ENCODE results near the gene SLIT3.
A peak's percentile ranks its signal among the peaks of the same experiment; 100 is the strongest.

The SLIT3 gene

DNA sequence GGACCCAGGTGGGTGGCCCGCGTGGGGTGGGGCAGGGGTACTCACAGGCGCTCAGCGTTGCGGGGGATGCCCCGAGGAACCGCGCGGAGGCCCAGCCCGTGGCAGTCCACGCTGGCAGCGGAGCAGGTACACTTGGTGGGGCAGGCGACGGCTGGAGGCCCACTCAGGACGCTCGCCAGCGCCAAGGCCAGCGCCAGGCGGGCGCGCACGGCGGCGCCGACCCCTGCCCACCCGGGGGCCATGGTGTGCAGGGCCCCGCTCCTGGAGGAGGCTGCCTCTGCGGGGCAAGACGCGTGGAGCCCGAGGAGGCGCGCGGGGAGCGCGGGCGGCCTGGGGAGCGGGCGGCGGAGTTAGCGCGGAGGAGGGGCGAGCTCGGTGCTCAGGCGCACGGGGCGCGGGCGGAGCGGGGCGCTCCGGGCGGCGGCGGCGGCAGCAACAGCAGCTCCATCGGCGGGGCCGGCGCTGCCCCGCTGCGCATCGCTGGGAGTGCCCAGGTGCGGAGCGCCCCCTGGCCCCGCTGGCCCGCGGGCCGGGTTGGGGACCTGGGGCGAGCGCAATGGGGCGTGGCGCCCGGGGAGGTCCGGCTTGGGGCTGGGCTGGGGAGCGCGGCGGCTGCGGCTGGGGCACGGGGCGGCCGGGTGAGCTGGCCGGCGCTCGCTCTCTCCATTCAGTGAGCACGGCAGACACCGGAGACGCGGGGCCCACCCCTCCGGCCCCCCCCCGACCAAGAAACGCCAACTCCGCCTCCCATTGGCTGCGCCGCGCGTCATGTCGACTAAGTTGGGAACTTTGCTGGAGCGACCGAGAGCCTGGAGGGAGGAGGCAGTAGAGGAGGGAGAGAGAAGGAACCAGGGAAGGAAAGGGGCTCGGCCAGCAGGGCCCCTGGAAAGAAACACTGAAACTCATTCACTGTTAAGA is at the start of gene SLIT3:
Gene SLIT3, minus strand, starts transcription at position 672 of the 918 bp plus-strand sequence. Its CDS starts 430 bp downstream, at position 242.
- DNase-seq = no peak

DNA sequence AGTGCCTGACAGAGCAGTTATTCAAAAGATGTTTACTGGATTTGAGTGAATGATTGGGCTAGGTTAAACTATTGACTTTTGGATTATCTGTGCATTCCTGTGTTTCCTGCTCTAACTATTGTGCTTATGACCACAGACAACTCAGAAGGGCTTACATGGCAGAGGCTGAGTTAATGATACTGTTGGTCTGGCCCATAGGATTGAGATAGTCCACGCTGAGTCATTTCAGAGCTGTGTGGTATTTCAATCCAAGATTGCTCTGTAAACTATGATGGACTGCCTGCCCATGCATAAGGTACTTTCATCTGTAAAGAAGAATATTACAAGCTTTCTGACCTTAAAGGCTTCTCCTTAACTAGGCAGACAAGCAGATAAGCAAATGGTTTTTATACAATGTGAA is 49.1 kb upstream of the SLIT3 start:
- no peak for DNase-seq

DNA sequence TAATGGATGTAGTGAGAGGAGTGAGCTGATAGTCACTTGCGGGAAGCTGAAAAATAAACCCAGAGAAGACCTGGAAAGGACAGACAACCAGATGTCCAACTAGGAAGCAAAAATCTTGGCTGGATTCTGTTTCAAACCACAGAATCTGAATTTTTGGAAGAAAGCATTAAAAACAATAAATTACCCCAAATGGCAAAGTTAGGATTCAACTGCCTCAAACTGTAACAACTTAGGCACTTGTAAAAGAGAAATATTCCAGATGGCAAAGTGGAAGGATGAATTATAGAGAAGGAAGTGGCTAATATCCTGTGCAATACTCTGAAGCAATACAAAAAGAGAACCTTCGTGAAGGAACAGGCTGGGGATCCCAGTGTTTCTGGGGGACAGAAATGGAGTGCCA is 46.8 kb upstream of the SLIT3 start:
- no peak for DNase-seq

DNA sequence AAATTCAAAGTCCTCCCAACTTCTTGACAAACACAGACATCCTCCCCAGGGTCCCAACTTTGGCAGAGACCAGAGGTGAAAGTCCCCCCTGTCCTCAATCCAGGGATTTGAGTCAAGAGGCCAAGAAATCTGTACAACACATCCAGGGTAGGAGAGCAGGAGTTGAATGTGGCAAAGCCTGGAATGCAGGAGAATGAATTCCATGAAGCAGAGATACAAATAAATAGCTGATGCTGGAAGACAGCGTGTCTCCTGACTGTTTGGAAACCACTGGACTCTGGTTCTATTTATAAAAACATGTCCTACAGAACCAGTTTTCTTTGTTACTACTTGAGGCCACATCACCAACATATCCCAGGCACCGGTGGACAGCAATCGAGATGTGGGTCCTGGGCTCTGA is 43.7 kb upstream of the SLIT3 start:
- no peak for DNase-seq

DNA sequence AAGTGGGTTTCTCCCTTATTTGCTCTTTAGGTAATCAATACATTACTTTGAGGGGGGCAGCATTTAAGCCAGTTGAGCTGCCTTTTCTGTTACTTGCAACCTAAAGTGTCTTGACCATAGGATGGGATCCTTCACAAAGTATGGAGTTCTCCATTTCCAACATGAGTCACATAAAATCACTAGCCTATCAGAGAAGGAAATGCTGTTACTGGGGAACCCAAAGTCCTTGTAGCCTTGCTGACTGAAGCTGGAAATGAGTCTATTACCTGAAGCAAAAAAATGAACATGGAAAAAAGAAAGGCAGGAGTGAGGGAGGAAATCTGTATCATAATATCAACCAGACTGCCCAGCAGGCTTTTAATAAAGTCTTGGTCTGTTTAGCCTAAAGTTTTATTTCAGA is 42.8 kb upstream of the SLIT3 start:
- no peak for DNase-seq

DNA sequence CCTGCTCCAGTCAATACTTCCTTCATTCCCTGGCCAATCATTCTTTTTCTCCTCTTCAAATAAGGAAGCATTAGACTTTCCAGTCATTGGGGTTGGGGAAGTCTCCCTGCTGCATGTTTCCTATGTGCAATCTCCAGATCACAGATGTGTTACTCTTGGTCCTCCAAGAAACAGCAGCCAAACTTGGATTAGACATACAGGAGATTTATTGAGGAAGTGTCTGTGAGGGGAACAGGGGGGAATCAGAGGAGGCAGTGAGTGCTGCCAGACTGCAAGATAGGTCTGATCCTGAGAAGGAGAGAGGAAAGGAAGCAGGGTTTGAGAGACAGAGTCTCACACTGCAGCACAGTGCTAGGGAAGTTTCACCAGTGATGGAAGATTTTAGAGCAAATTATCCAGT is 40.6 kb upstream of the SLIT3 start:
- no peak for DNase-seq

DNA sequence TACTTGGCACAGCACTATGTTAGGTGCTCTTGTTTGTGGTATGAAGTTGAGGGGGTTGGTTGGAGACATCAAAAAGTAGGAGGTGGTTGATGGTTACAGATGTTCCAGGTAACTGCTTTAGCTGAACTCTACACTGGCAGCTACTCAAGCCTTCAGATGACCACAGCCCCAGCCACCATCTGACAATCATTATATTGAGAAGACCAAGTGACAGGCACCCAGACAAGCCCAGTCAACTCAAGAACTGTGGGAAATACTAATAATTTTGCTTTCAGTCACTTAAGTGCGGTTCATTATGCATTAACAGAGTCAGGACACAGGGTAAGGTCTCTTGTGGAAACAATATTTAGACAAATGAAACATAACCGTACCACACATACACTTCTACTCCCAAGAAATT is 38.9 kb upstream of the SLIT3 start:
- DNase-seq = no peak

DNA sequence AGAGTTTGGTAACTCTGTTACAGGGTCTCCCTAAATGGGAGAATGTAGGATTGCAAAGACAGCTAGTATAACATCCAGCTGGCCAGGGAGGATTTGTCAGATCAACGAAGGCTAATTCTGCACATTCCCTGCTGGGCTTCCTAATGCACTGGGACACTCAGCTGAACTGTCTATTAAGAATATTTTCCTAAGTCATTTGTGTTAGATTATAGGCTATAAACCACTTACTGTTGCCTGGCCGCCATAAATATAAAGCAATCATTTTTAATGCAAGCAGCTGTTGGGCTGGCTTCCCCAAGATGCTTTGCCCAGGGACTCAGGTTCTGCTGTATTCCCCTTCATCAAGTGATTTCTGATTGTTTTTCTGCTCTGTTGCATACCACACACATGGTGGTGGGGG is 35.3 kb upstream of the SLIT3 start:
- DNase-seq = no peak

DNA sequence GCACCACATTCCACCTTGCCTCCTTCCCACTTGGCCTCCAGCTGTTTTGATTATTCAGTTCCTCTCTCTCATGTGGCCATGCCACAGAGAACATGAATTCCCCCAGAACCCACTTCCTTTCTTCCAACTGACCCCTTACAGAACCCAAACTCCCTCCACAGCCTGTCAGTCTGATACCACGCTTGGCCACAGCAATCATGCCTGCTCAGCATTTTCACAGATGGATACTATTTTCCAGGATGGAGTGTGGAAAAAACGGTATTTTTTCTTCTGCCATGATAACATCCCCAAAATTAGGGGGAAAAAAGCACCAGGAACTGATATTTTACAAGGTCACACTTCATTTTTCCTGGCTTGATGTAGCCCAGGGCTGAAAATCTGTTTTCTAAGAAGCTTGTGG is 34.9 kb upstream of the SLIT3 start:
- DNase-seq = no peak

DNA sequence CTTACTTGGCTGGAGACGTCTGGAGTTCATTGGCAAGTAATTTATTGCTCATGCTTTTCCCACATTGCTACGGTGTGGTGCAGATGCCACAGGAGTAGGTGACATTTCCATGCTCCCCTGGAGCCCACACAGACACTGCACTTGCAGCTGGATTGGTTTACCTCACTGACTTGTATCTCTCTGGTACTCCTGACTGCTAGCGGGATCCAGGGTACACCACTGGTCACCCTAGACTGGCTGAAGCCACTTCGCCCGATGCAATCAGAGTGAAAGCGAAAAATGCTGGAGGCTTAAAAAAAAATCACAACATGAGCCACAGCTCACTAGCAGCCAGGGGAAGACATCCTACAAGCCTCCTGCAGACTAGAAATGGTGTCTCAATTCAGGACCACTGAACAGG is 32.6 kb upstream of the SLIT3 start:
- DNase-seq = no peak

DNA sequence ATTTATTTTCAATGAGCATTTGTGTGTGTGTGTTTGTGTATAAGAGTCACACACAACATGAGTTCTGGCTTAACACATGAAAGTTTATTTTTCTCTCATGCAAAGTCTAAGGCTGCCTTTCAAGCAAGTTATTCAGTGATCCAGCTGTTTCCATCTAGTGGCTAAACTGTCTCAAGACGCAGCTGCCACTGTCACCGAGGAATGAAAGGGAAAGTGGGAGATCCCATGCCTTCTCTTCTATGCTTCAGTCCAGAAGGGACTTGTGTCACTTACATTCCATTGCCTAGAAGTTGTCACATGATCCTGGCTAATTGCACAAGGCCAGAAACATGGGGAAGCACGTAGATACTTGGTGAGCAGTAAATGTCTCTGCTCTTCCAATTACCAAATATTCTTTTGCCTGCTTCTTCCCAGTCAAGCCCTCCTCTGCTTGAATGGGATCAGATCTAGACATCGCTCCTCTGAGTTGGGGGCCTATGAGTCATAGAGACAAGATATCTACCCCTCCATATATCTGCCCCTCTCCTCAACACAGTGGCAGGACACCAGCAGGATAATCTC is 30.4 kb upstream of the SLIT3 start:
- DNase-seq = no peak

DNA sequence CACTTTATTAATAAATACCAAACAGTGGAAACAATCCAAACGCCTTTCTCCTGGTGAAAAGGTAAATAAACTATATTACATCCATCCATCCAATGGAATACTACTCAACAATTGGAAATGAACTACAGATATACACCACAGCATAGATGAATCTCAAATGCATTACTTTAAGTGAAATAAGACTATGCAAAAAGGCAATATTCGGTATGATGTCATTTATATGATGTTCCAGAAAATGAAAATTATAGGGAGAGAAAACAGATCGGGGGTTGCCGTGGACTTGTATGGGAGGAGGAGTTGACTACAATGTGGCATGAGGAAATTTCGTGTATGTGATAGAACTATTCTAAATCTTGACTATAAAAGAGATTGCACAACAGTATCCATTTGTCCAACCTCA is 27.5 kb upstream of the SLIT3 start:
- no peak for DNase-seq

DNA sequence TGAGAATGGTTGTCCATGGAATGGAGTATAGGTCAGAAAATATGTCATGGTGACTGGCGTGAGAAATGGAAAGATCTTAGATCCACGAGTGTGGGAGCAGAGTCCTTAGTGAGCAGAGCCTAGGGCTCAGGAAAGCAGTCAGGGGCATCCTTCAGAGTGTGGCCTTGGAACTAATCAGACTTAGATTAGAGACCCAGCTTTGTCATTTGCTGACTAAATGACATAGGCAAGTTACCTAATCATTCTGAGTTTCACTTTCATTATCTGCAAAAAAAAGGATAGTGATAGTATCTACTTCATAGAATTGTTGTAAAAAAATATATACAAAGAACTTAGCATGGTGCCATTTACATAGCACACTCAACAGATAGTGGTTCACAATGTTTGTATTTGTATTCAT is 24.3 kb upstream of the SLIT3 start:
- no peak for DNase-seq

DNA sequence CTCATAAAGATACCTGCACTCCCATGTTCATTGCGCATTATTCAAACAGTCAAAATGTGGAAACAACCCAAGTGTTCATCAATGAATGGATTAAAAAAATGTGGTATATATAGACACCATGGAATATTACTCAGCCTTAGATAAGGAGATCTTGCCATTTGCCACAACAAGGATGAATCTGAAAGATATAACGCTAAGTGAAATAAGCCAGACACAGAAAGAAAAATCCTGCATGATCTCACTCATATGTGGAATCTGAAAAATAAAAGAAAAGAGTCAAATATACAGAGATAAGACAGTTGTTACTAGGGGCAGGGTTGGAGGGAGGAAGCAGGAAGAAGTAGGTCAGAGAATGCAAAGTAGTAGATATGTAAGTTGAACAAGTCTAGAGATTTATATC is 17.6 kb upstream of the SLIT3 start:
- no peak for DNase-seq

DNA sequence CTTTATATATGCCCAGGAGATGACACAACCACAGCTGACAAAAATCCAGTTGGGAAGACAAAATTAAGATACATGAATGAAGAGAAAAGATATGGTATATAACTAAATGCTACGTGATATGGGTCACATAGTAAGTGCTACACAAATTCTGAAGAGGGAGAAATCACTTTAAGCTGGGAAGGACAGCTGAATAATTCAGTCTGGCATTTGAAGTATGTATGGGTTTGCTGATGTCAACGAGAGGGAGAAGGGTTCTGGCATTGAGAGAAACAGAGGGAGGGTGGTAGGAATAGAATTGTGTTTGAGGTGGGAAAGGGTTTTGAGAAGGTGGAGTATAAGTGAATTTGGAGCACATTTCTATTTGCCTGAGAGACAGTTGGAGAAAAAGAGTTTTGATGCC is 6.7 kb upstream of the SLIT3 start:
- DNase-seq = no peak

DNA sequence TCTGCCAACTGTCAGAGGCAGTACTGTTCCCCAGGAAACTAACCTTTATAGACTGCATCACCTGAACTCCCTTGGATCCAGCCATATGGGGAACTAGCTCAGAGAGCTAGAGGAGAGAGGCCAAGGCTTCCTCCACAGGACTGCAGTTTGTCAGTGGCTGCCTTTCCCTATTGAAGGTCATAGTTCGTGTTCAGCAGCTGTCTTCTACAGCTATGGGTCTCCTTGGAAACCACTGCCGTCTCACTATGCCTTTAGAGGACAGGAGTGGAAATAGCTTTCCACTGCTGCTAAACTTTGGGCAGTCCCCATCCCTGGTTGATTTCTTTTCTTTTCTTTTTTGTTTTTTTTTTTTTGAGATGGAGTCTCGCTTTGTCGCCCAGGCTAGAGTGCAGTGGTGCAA is 4.4 kb upstream of the SLIT3 start:
- no peak for DNase-seq

DNA sequence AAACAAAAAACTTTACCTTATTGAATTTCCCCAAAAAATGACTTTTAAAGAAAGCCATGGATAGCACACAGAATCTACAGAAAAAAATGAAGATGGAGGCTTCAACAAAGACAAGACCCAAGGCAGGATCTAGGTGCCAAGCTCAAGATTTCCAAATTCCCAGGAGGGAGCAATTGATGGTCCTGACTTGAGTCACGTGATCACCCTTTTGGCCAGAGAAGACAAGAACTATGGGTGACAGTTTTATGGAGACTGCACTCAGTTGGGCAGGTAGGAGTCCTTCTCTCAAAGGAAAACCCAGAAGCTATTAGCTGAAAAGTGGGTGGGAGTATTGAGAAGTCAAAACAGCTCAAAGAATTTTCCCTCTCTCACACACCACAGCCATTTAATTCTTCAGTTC is 3.2 kb upstream of the SLIT3 start:
- DNase-seq = no peak

DNA sequence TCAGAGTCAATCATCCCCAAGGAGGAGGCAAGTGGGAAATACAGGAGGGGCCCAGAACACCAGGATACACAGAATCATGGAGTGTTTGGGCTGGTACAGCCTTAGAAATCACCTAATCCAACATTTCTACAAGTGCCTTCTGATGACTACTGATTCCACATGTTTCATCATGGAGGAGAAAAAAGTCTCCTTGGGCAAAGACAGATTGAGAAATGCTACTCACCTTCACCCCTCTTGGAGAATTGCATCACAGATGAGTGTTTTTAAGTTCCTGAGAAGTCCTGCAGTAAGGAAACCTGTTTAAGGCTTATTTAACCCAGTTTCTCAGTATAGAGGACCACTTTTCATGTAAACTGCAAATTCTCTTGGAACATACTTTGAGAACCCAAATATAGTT is 2.2 kb upstream of the SLIT3 start:
- no peak for DNase-seq

DNA sequence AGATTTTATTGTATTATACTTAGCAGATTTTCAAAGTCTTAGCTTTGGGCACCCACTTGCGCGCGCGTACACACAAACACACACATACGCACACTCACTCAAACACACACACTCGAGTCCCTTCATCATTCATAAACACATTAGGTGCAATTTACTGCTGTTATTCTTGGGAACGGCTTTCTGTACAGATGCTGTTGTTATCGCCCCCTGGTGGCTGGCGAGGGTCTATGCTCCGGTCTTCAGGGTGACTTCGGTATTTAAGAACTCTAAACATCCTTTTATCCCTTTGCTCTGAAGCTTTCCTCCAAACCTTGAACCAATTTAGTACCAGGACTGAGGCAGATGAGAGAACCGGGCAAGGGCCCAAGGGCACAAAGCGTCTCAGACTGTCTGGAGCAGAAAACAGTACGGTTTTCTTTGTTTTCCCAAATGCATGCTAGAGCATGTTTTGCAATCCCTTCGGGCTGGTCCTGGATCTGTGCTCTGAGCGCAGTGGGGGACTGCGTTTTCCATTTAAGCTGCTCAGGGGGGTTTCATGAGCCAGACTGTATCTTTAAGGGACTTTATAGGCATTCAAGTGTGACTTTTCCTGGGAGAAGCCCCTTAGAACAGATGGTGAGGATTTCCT is 1.7 kb upstream of the SLIT3 start:
- peak; percentile 72 for DNase-seq

DNA sequence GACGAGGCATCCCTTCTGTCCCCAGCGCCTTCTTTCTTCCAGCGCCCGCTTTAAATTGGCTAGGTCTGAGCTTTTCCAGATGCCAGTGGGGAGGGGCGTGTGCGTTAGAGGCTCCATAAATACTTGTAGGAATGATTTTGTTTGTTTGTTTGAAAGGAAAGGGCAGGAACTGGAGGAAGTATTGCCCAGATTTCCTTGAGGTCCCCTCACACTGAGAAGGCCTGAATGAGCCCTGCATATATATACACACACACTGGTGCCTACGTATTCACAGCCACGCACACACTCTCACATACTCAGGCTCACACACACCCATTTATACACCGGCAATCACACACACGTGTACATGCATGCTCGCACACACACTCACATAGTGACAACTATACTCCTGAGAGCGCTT is 1.0 kb upstream of the SLIT3 start:
- no peak for DNase-seq

DNA sequence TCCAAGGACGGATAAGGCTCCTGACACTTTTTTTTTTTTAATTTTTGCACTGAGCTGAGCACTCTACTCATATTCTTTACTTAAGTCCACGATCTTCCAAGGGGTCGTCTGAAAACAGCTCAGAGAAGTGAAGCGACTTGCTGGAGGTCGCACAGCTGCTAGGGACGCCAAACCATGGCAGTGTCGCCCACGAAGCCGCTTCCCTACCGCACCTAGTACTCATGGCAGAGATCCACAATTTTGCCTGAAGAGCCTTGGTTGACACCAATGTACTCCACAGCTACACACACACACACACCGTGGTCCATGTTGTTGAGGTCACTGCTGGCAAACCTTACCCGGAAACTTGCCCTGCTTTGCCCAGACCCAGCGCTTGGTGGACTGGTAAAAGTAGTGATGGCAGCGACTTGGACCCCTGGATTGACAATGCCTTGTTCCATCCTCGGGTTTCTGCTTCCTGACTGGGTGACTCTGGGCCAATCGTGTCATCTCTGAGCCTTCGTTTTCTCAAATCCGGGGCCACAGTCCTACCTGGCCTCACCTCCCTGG is 521 bp upstream of the SLIT3 start:
- no peak for DNase-seq

DNA sequence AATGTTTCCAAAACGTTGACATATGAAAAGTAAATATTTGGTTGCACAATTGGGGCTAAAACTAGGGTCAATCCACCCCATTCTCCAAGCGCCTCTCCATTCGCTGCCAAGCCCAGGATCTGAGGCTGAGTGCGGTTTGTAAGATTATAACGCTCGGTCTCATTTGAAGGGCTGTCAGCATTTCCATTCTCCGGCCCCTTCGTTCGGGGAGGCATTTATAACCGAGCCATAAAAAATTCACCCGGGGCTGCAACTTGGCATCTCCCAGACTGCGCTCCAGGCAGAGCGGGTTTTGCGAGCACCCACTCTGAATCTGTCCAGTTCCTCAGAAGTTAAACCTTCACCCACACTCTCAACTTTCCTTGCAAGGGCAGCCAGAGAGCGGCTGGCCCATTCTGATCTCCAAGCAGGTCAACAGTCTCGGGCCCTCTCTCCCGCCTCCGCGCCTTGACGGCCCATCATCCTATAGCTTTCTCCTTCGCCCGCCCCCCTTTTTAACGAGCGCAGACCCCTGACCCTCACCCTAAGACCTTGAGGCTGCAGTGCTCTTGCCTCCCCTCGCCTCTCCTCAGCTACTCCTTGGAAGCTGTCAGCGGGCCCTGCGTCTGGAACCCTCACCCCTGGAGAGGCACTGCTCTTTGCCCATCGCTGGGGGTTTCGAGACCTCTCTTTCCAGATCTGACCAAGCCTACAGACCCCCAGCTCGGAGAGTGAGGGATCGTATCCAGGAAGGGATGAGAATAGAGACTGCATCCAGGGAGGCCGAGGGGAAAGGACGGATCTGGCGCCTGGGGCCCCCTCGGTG is 1.1 kb downstream of the SLIT3 start:
- no peak for DNase-seq

DNA sequence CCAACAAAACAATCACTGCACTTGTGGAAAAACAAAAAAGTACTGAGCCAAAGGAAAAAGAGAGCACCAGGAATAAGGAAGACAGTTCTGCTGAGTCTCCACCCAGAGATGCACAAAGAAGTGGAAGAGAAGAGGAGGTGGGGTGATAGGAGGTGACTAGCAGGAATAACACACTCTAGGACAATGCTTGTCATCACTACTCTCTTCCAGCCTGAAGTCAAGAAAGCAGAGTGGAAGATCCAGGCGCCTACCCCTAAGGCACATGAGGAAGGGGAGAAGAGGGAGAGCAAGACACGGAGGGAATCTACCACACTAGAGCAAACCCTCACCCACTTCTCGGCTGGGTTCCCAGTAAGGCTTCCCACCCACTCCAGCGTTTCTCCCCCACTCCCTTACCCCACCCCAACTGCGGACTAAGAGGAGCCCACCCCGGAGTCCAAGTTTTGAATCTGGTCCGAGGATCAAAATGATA is 1.7 kb downstream of the SLIT3 start:
- no peak for DNase-seq

Measured in RPMI8226 (cell line).